ENCODE results near the gene TMEM107.
"Not testable (repeated sequence)": the region's sequence is repeated elsewhere in the genome, so short reads cannot be mapped to it uniquely, and the experiment has no call there.

DNA sequence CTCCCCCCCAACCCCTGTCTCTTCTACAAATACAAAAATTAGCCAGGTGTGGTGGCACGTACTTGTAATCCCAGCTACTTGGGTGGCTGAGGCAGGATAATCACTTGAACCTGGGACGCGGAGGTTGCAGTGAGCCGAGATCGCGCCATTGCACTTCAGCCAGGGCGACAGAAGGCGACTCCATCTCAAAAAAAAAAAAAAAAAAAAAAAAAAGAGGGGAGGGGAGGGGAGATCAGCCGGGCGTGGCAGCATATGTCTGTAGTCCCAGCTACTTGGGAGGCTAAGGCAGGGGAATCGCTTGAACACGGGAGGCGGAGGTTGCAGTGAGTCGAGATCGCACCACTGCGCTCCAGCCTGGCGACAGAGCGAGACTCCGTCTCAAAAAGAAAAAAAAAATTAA is 6.0 kb downstream of the TMEM107 start:
- TF ChIP-seq POLR2A, POLR2AphosphoS5, EP300 (IDR thresholded peaks at IDR 0.05): not testable (repeated sequence)
- TF ChIP-seq, protein P1, sequence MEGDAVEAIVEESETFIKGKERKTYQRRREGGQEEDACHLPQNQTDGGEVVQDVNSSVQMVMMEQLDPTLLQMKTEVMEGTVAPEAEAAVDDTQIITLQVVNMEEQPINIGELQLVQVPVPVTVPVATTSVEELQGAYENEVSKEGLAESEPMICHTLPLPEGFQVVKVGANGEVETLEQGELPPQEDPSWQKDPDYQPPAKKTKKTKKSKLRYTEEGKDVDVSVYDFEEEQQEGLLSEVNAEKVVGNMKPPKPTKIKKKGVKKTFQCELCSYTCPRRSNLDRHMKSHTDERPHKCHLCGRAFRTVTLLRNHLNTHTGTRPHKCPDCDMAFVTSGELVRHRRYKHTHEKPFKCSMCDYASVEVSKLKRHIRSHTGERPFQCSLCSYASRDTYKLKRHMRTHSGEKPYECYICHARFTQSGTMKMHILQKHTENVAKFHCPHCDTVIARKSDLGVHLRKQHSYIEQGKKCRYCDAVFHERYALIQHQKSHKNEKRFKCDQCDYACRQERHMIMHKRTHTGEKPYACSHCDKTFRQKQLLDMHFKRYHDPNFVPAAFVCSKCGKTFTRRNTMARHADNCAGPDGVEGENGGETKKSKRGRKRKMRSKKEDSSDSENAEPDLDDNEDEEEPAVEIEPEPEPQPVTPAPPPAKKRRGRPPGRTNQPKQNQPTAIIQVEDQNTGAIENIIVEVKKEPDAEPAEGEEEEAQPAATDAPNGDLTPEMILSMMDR (IDR thresholded peaks at IDR 0.05): not testable (repeated sequence)
